Urinary bladder (tissue), 4 donors: ENCODE measurements around the gene KRTAP5-3. TPM values are rescaled to one million over a fixed set of nuclear protein-coding genes. Genes with fewer than 3 reads are reported as not detected.
A peak's percentile ranks its signal among the peaks of the same experiment; 100 is the strongest.
"Not testable (repeated sequence)": the region's sequence is repeated elsewhere in the genome, so short reads cannot be mapped to it uniquely, and the experiment has no call there.

ENCODE experiments used
- DNase-seq: peaks from one replicate; pipeline ENCODE4 v3.0.0-alpha.2; 2015; ENCODE audit errors: extremely low spot score
- H3K27ac ChIP-seq: one replicate; pipeline ENCODE4 v1.5.1; 2013; ENCODE audit warnings: low read depth, mild to moderate bottlenecking, moderate library complexity
- H3K36me3 ChIP-seq: one replicate; pipeline ENCODE4 v1.6.1; 2013; ENCODE audit warnings: mild to moderate bottlenecking, moderate library complexity; ENCODE audit not compliant: insufficient read depth
- H3K4me1 ChIP-seq: one replicate; pipeline ENCODE4 v1.6.1; 2013; ENCODE audit warnings: mild to moderate bottlenecking, moderate library complexity; ENCODE audit not compliant: insufficient read depth
- H3K4me3 ChIP-seq: one replicate; pipeline ENCODE4 v1.5.1; 2013; ENCODE audit warnings: low read depth, low read length
- WGBS: extraction: QIAGEN DNeasy Blood & Tissue Kit; methylation state at CpG from one replicate; pipeline ENCODE4 v1.1.7; 2013; 5-methylcytosine and 5-hydroxymethylcytosine counted together
- polyA plus RNA-seq: library from polyadenylated mRNA; stranded (reverse); fragments of 200-250 nt; gene quantifications from one replicate; pipeline ENCODE4 v1.2.3, GENCODE V29; 2013
- total RNA-seq: library from RNA; depleted of rRNA; stranded (reverse); fragments of >200 nt; gene quantifications from one replicate; pipeline ENCODE4 v1.2.3, GENCODE V29; 2014
- donor health status: healthy with polysubstance abuse.
- donor health status: healthy.

The KRTAP5-3 gene
- total and polyA plus RNA-seq, 2 donors: not detected

GRCh38 chr11:1595994-1596575 lies 12.2 kb downstream of the KRTAP5-3 start:
- WGBS: 41% methylated on average over 11 of the region's 11 CpGs

GRCh38 chr11:1592628-1593027 lies 15.6 kb downstream of the KRTAP5-3 start:
- H3K36me3 ChIP-seq: no peaks in the 10 kb centered on the region
- no peak overlapping the region for H3K27ac ChIP-seq
- no peak overlapping the region for H3K4me3 ChIP-seq
- no peak for DNase-seq
- H3K4me1 ChIP-seq: no peaks in the 10 kb centered on the region
- 79% methylated on average over 9 of the region's 9 CpGs for WGBS

More at GRCh38 chr11:1595994-1596575, 12.2 kb downstream of the KRTAP5-3 start:
- not testable (repeated sequence) for DNase-seq, H3K4me3 ChIP-seq, H3K27ac ChIP-seq, H3K36me3 ChIP-seq, H3K4me1 ChIP-seq

GRCh38 chr11:1589996-1590395 lies 18.3 kb downstream of the KRTAP5-3 start:
- no peak for DNase-seq
- WGBS: 93% methylated on average over 6 of the region's 6 CpGs

GRCh38 chr11:1589191-1589963 lies 18.9 kb downstream of the KRTAP5-3 start:
- 36% methylated on average over 8 of the region's 10 CpGs for WGBS
- not testable (repeated sequence) for DNase-seq, H3K27ac ChIP-seq, H3K4me3 ChIP-seq, H3K36me3 ChIP-seq, H3K4me1 ChIP-seq

More at GRCh38 chr11:1589996-1590395, 18.3 kb downstream of the KRTAP5-3 start:
- Histone ChIP-seq H3K27ac (no peak overlapping the region), H3K4me3 (no peak overlapping the region), H3K4me1 (no peaks in the 10 kb centered on the region), H3K36me3 (no peaks in the 10 kb centered on the region)

- WGBS: 65% methylated on average over 2 of the region's 2 CpGs
- no peak overlapping the region for H3K4me3 ChIP-seq
- DNase-seq: no peak
- H3K36me3 ChIP-seq: no peaks in the 10 kb centered on the region
- no peak overlapping the region for H3K27ac ChIP-seq
- H3K4me1 ChIP-seq: no peaks in the 10 kb centered on the region
These were observed 21.6 kb downstream of the KRTAP5-3 start for GRCh38 chr11:1586699-1587098.

- WGBS: 69% methylated on average over 9 of the region's 9 CpGs
- H3K4me1 ChIP-seq, H3K36me3 ChIP-seq, H3K27ac ChIP-seq, DNase-seq, H3K4me3 ChIP-seq: not testable (repeated sequence)
These were observed 23.4 kb downstream of the KRTAP5-3 start, which contains the start of gene KRTAP5-1 for GRCh38 chr11:1584661-1585370. KRTAP5-1 (minus strand) TSS chr11:1585283; CDS start chr11:1585249, 34 bp downstream.

- not testable (repeated sequence) for H3K4me1 ChIP-seq, H3K27ac ChIP-seq, H3K36me3 ChIP-seq, DNase-seq, H3K4me3 ChIP-seq
- 68% methylated on average over 2 of the region's 2 CpGs for WGBS
These were observed 25.4 kb downstream of the KRTAP5-3 start for GRCh38 chr11:1582909-1583308.

GRCh38 chr11:1581976-1582375 lies 26.3 kb downstream of the KRTAP5-3 start:
- H3K36me3 ChIP-seq: no peaks in the 10 kb centered on the region
- no peak overlapping the region for H3K4me3 ChIP-seq
- DNase-seq: no peak
- 86% methylated on average over 9 of the region's 9 CpGs for WGBS
- H3K4me1 ChIP-seq: no peaks in the 10 kb centered on the region
- H3K27ac ChIP-seq: no peak overlapping the region

- WGBS: 77% methylated on average over 6 of the region's 6 CpGs
- Histone ChIP-seq H3K36me3 (no peaks in the 10 kb centered on the region), H3K27ac (no peak overlapping the region), H3K4me1 (no peaks in the 10 kb centered on the region), H3K4me3 (no peak overlapping the region)
- DNase-seq: no peak
These were observed 31.4 kb downstream of the KRTAP5-3 start for GRCh38 chr11:1576825-1577224.

GRCh38 chr11:1575756-1576155 lies 32.5 kb downstream of the KRTAP5-3 start:
- H3K36me3 ChIP-seq, H3K27ac ChIP-seq, H3K4me3 ChIP-seq, DNase-seq, H3K4me1 ChIP-seq: not testable (repeated sequence)
- WGBS: 89% methylated on average over 16 of the region's 16 CpGs

- H3K27ac ChIP-seq: no peak overlapping the region
- H3K4me3 ChIP-seq: no peak overlapping the region
- 18% methylated on average over 7 of the region's 7 CpGs for WGBS
- no peak for DNase-seq
- no peaks in the 10 kb centered on the region for H3K36me3 ChIP-seq
- H3K4me1 ChIP-seq: no peaks in the 10 kb centered on the region
These were observed 33.4 kb downstream of the KRTAP5-3 start for GRCh38 chr11:1574933-1575242.

- H3K27ac ChIP-seq: no peak overlapping the region
- H3K4me1 ChIP-seq: no peaks in the 10 kb centered on the region
These were observed 33.9 kb downstream of the KRTAP5-3 start for GRCh38 chr11:1574238-1574932.

GRCh38 chr11:1573903-1574237 lies 34.4 kb downstream of the KRTAP5-3 start:
- no peak overlapping the region for H3K4me3 ChIP-seq
- DNase-seq: no peak
- H3K27ac ChIP-seq: no peak overlapping the region
- no peaks in the 10 kb centered on the region for H3K4me1 ChIP-seq
- 20% methylated on average over 7 of the region's 7 CpGs for WGBS
- no peaks in the 10 kb centered on the region for H3K36me3 ChIP-seq

More at GRCh38 chr11:1574238-1574932, 33.9 kb downstream of the KRTAP5-3 start:
- Histone ChIP-seq H3K36me3 (no peaks in the 10 kb centered on the region), H3K4me3 (peak overlapping the region; percentile 10)
- DNase-seq: no peak
- 2% methylated on average over 64 of the region's 64 CpGs for WGBS
